Neuronal stem cell (in vitro differentiated cells): ENCODE measurements around the gene EAF1.

Experiments
- DNase-seq: peaks from one replicate; pipeline ENCODE4 v3.0.0-alpha.2; 2013; ENCODE audit warnings: low spot score
- H2AFZ ChIP-seq: one replicate; pipeline ENCODE4 v1.6.1; 2013; ENCODE audit warnings: mild to moderate bottlenecking, low read length, inconsistent platforms
- H2AK5ac ChIP-seq: 2 replicates; pipeline ENCODE4 v1.6.1; 2013; ENCODE audit warnings: low read depth, mild to moderate bottlenecking, inconsistent platforms, low read length, moderate library complexity, mixed read lengths
- H2BK120ac ChIP-seq: 2 replicates; pipeline ENCODE4 v1.6.1; 2013; ENCODE audit warnings: low read depth, mild to moderate bottlenecking, inconsistent platforms, low read length, moderate library complexity, mixed read lengths
- H2BK12ac ChIP-seq: one replicate; pipeline ENCODE4 v1.6.1; 2013; ENCODE audit warnings: low read length, inconsistent platforms
- H2BK15ac ChIP-seq: 2 replicates; pipeline ENCODE4 v1.6.1; 2013; ENCODE audit warnings: mild to moderate bottlenecking, low read length, inconsistent platforms, mixed read lengths
- H2BK5ac ChIP-seq: one replicate; pipeline ENCODE4 v1.6.1; 2013; ENCODE audit warnings: inconsistent platforms, mild to moderate bottlenecking, low read length, moderate library complexity
- H3K14ac ChIP-seq: one replicate; pipeline ENCODE4 v1.6.1; 2013; ENCODE audit warnings: low read length, inconsistent platforms
- H3K18ac ChIP-seq: 2 replicates; pipeline ENCODE4 v1.6.1; 2013; ENCODE audit warnings: low read length, inconsistent platforms
- H3K23ac ChIP-seq: 2 replicates; pipeline ENCODE4 v1.6.1; 2013; ENCODE audit warnings: low read depth, mild to moderate bottlenecking, mixed read lengths, low read length, inconsistent platforms; ENCODE audit not compliant: poor library complexity
- H3K27ac ChIP-seq: replicated peaks from 3 replicates; pipeline ENCODE4 v1.5.1; 2013; ENCODE audit warnings: low read length, inconsistent platforms
- H3K27me3 ChIP-seq, 3 experiments: 2 replicates each; pipeline ENCODE4 v1.6.1; 2013; ENCODE audit warnings: low read length in 3 of 3, mild to moderate bottlenecking in 2 of 3, inconsistent platforms in 1 of 3, low read depth in 1 of 3, mixed read lengths in 1 of 3, moderate library complexity in 1 of 3; ENCODE audit not compliant: control insufficient read depth in 3 of 3, insufficient read depth in 3 of 3
- H3K36me3 ChIP-seq, 2 donors: replicated peaks in 1 of 2; 2 replicates each; pipeline ENCODE4 v1.6.1; 2013; ENCODE audit warnings: low read length in 2 of 2; ENCODE audit not compliant: control insufficient read depth in 2 of 2, insufficient read depth in 2 of 2
- H3K4ac ChIP-seq: 2 replicates; pipeline ENCODE4 v1.6.1; 2013; ENCODE audit warnings: inconsistent platforms, mild to moderate bottlenecking, low read length, moderate library complexity
- H3K4me1 ChIP-seq, 2 donors: 1 replicate in 1 of 2; 2 replicates in 1 of 2; pipeline ENCODE4 v1.6.1; 2013; ENCODE audit warnings: low read length in 2 of 2, low read depth in 1 of 2; ENCODE audit not compliant: control insufficient read depth in 2 of 2, insufficient read depth in 1 of 2
- H3K4me2 ChIP-seq: one replicate; pipeline ENCODE4 v1.6.1; 2013; ENCODE audit warnings: mild to moderate bottlenecking, low read length, inconsistent platforms; ENCODE audit not compliant: insufficient read depth, poor library complexity, severe bottlenecking
- H3K4me3 ChIP-seq, 2 donors: 2 replicates each; pipeline ENCODE4 v1.5.1; 2013; ENCODE audit warnings: low read length in 2 of 2, mild to moderate bottlenecking in 2 of 2, inconsistent platforms in 1 of 2, moderate library complexity in 1 of 2
- H3K79me1 ChIP-seq: one replicate; pipeline ENCODE4 v1.6.1; 2013; ENCODE audit warnings: low read depth, mild to moderate bottlenecking, inconsistent platforms, low read length, moderate library complexity
- H3K9ac ChIP-seq: one replicate; pipeline ENCODE4 v1.6.1; 2013; ENCODE audit warnings: mild to moderate bottlenecking, low read depth, low read length, inconsistent platforms; ENCODE audit not compliant: poor library complexity
- H3K9me3 ChIP-seq, 2 donors: replicated peaks in 1 of 2; 2 replicates each; pipeline versions ENCODE3 to v1.6.1; 2013; ENCODE audit warnings: low read length in 2 of 2, mild to moderate bottlenecking in 2 of 2, inconsistent platforms in 1 of 2, low read depth in 1 of 2, mixed read lengths in 1 of 2, moderate library complexity in 1 of 2; ENCODE audit not compliant: control insufficient read depth in 2 of 2, insufficient read depth in 1 of 2
- H4K8ac ChIP-seq: one replicate; pipeline ENCODE4 v1.6.1; 2013; ENCODE audit warnings: low read depth, mild to moderate bottlenecking, inconsistent platforms, low read length, moderate library complexity
- H4K91ac ChIP-seq: one replicate; pipeline ENCODE4 v1.6.1; 2013; ENCODE audit warnings: low read length, low read depth, mild to moderate bottlenecking, inconsistent platforms; ENCODE audit not compliant: poor library complexity
- WGBS, 2 donors: extraction: QIAGEN DNeasy Blood & Tissue Kit; methylation state at CpG; one replicate each; pipeline ENCODE4 v1.1.7; 2013; ENCODE audit warnings: missing lambda C conversion rate in 2 of 2, mixed read lengths in 1 of 2; ENCODE audit not compliant: insufficient read length in 2 of 2, insufficient replicate concordance in 1 of 2; ENCODE audit errors: extremely low coverage in 2 of 2; 5-methylcytosine and 5-hydroxymethylcytosine counted together

Gene EAF1

GRCh38 chr3:15453501-15453900, 26.1 kb downstream of the EAF1 start:
- Histone ChIP-seq H2AK5ac (no peak overlapping the region), H3K4me2 (no peak overlapping the region), H3K14ac (no peak overlapping the region), H3K79me1 (no peaks in the 10 kb centered on the region), H3K18ac (no peak overlapping the region), H3K9ac (no peak overlapping the region), H3K4me1 (no peaks in the 10 kb centered on the region), H3K4me3 (peak overlapping the region in 1 of 2 donors; percentile 38), H3K36me3 (peaks cover 0 to 2% of the 10 kb centered on the region in 2 donors), H3K9me3 (no peaks in the 10 kb centered on the region), H4K91ac (no peak overlapping the region), H2AFZ (no peak overlapping the region), H2BK5ac (no peak overlapping the region), H3K27ac (no peak overlapping the region), H4K8ac (no peak overlapping the region), H2BK12ac (no peak overlapping the region), H3K23ac (peak overlapping the region; percentile 80), H3K27me3 (peaks cover 0 to 2% (median 0%) of the 10 kb centered on the region in 3 experiments), H2BK15ac (no peak overlapping the region), H2BK120ac (no peak overlapping the region), H3K4ac (no peak overlapping the region)
- no peak for DNase-seq
- no CpG with 5 or more reads among the region's 8 CpGs for WGBS, 2 donors

- no peaks in the 10 kb centered on the region for H3K4me1 ChIP-seq
- H3K36me3 ChIP-seq: peaks cover 0 to 2% of the 10 kb centered on the region in 2 donors
- H3K9me3 ChIP-seq: no peaks in the 10 kb centered on the region
- H2AK5ac ChIP-seq: no peak overlapping the region
- no peak overlapping the region for H2BK5ac ChIP-seq
- H3K18ac ChIP-seq: no peak overlapping the region
- H3K4ac ChIP-seq: no peak overlapping the region
- H3K23ac ChIP-seq: no peak overlapping the region
- H3K4me3 ChIP-seq: no peak overlapping the region
- no peak overlapping the region for H2BK120ac ChIP-seq
- H3K14ac ChIP-seq: peak overlapping the region; percentile 6
- no peak overlapping the region for H3K9ac ChIP-seq
- H3K27ac ChIP-seq: no peak overlapping the region
- H2BK12ac ChIP-seq: no peak overlapping the region
- WGBS, 2 donors: no CpG with 5 or more reads among the region's 9 CpGs
- H2BK15ac ChIP-seq: no peak overlapping the region
- DNase-seq: no peak
- peaks cover 0 to 2% (median 0%) of the 10 kb centered on the region in 3 experiments for H3K27me3 ChIP-seq
- no peak overlapping the region for H3K4me2 ChIP-seq
- H2AFZ ChIP-seq: no peak overlapping the region
- H3K79me1 ChIP-seq: no peaks in the 10 kb centered on the region
- no peak overlapping the region for H4K8ac ChIP-seq
- no peak overlapping the region for H4K91ac ChIP-seq
These were observed 26.7 kb downstream of the EAF1 start for GRCh38 chr3:15453991-15454625.

GRCh38 chr3:15454965-15455364, 27.6 kb downstream of the EAF1 start:
- Histone ChIP-seq H3K27me3 (peaks cover 0 to 2% (median 0%) of the 10 kb centered on the region in 3 experiments), H4K8ac (no peak overlapping the region), H3K18ac (no peak overlapping the region), H3K14ac (no peak overlapping the region), H3K4me2 (no peak overlapping the region), H2AFZ (no peak overlapping the region), H2AK5ac (no peak overlapping the region), H3K4me3 (no peak overlapping the region), H3K9ac (no peak overlapping the region), H2BK12ac (no peak overlapping the region), H2BK5ac (no peak overlapping the region), H3K23ac (no peak overlapping the region), H3K4me1 (no peaks in the 10 kb centered on the region), H3K79me1 (no peaks in the 10 kb centered on the region), H4K91ac (no peak overlapping the region), H2BK120ac (no peak overlapping the region), H3K36me3 (peaks cover 0 to 2% of the 10 kb centered on the region in 2 donors), H2BK15ac (no peak overlapping the region), H3K9me3 (no peaks in the 10 kb centered on the region), H3K4ac (no peak overlapping the region), H3K27ac (no peak overlapping the region)
- DNase-seq: no peak

GRCh38 chr3:15455756-15456155, 28.4 kb downstream of the EAF1 start:
- no peaks in the 10 kb centered on the region for H3K79me1 ChIP-seq
- H3K4me3 ChIP-seq: no peak overlapping the region
- H3K36me3 ChIP-seq: peaks cover 0 to 2% of the 10 kb centered on the region in 2 donors
- no peak overlapping the region for H2AK5ac ChIP-seq
- H3K18ac ChIP-seq: no peak overlapping the region
- H2BK5ac ChIP-seq: no peak overlapping the region
- no peak overlapping the region for H2BK15ac ChIP-seq
- no peak overlapping the region for H3K14ac ChIP-seq
- H3K23ac ChIP-seq: no peak overlapping the region
- no peak overlapping the region for H3K4ac ChIP-seq
- no peak overlapping the region for H2BK120ac ChIP-seq
- H3K9ac ChIP-seq: peak overlapping the region; percentile 39
- no peak overlapping the region for H3K27ac ChIP-seq
- no peaks in the 10 kb centered on the region for H3K9me3 ChIP-seq
- H2BK12ac ChIP-seq: no peak overlapping the region
- WGBS, 2 donors: no CpG with 5 or more reads among the region's 7 CpGs
- DNase-seq: no peak
- no peak overlapping the region for H4K91ac ChIP-seq
- no peak overlapping the region for H3K4me2 ChIP-seq
- no peak overlapping the region for H2AFZ ChIP-seq
- no peak overlapping the region for H4K8ac ChIP-seq
- peaks cover 0 to 2% (median 0%) of the 10 kb centered on the region in 3 experiments for H3K27me3 ChIP-seq
- H3K4me1 ChIP-seq: no peaks in the 10 kb centered on the region
